Measurements from ENCODE around the gene DYNLRB2. TPM values are rescaled to one million over a fixed set of nuclear protein-coding genes. Genes with fewer than 3 reads are reported as not detected.

Gene DYNLRB2
- total and polyA plus RNA-seq, 2 experiments from 2014 or later: 2.3 TPM; not detected in 1

DNA sequence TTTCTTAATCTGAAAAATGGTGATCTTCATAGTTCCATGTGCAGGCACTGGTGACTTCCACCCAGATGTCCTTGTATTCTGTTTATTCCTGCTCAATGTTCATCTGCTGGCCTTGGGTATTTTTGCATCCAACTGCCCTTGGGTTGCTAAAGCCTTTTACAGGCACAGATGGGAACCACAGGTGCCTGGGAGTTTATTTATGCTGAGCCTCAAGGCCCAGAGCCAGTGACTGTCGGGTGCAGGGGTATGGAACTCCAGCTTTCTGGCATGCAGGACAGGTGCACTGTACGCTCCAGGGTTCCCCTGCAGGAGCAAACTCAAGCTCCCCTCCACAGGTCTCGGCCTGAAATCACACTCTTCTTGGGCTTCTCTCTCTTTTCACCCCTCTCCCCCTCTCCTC, 22.3 kb downstream of the DYNLRB2 start:
- TF ChIP-seq, protein P1, sequence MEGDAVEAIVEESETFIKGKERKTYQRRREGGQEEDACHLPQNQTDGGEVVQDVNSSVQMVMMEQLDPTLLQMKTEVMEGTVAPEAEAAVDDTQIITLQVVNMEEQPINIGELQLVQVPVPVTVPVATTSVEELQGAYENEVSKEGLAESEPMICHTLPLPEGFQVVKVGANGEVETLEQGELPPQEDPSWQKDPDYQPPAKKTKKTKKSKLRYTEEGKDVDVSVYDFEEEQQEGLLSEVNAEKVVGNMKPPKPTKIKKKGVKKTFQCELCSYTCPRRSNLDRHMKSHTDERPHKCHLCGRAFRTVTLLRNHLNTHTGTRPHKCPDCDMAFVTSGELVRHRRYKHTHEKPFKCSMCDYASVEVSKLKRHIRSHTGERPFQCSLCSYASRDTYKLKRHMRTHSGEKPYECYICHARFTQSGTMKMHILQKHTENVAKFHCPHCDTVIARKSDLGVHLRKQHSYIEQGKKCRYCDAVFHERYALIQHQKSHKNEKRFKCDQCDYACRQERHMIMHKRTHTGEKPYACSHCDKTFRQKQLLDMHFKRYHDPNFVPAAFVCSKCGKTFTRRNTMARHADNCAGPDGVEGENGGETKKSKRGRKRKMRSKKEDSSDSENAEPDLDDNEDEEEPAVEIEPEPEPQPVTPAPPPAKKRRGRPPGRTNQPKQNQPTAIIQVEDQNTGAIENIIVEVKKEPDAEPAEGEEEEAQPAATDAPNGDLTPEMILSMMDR (IDR thresholded peaks at IDR 0.05; ENCODE audit: low read depth, low read length): no peak
- H3K27me3 ChIP-seq: no peaks in the 10 kb centered on the region
- no peaks in the 10 kb centered on the region for H3K36me3 ChIP-seq
- no peaks in the 10 kb centered on the region for H3K9me3 ChIP-seq (ENCODE audit: low read depth)
- H3K4me1 ChIP-seq (ENCODE audit: low read depth): no peaks in the 10 kb centered on the region
- no peak overlapping the region for H3K4me3 ChIP-seq
- DNase-seq (ENCODE audit: low read depth in 1 of 2, low spot score in 1 of 2): no peak
- H3K27ac ChIP-seq: no peak overlapping the region

DNA sequence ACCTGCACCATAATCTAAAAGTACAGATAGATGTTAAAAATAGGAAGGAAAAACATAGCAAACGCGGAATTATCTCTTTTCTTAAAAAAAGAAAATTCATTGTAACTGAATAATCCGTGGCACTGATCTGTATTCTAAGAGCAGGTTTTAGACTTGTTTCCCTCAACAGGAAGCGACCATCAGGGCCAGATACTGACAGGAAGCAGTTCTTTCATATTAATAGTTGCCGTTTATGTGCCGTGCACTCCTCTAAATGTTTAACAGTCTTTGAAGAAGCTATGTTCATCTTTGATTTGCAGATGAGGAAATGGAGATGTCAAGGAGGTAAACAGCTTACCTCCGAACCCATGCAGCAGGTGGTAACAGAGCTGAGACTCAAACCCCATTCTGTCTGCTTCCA, 23.6 kb downstream of the DYNLRB2 start:
- Histone ChIP-seq H3K36me3 (no peaks in the 10 kb centered on the region), H3K27ac (no peak overlapping the region), H3K9me3 (ENCODE audit: low read depth) (no peaks in the 10 kb centered on the region), H3K27me3 (no peaks in the 10 kb centered on the region), H3K4me1 (ENCODE audit: low read depth) (no peaks in the 10 kb centered on the region), H3K4me3 (no peak overlapping the region)
- no peak for DNase-seq (ENCODE audit: low read depth in 1 of 2, low spot score in 1 of 2)
- TF ChIP-seq, protein P1 (IDR thresholded peaks at IDR 0.05; ENCODE audit: low read depth, low read length): no peak

DNA sequence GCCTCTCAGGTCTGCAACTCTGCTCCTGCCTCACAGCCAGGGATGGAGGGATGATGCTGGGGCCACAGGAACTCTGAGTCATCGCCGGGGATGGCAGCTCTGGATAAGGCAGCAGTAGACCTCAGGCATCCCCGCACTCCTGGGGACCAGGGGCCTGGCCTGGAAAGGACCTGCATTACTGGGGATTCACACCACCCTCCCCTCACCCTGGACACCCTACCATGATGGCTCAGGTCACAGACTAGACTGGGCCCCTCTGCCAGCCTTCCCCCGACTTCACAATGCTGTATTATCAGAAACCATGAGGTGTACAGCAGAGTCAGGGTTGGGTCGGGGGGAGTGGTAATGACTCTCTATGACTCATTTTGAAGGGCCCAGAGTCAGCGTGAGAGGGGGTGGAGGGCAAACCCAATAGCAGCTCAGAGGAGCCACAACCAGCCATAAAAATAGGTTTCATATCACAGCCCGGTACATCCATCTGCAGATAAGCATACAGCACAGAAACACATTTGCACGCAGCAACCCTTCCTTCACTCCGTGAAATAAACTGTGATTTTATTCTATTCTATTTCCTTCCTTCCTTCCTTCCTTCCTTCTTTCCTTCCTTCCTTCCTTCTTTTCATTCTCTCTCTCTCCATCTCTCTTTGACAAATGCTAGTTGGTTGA, 28.8 kb downstream of the DYNLRB2 start:
- peak in 1 of 2 donors; percentile 52 for DNase-seq (ENCODE audit: low read depth in 1 of 2, low spot score in 1 of 2)
- no peak overlapping the region for H3K27ac ChIP-seq
- TF ChIP-seq, protein P1 (IDR thresholded peaks at IDR 0.05; ENCODE audit: low read depth, low read length): no peak
- no peaks in the 10 kb centered on the region for H3K27me3 ChIP-seq
- no peaks in the 10 kb centered on the region for H3K4me1 ChIP-seq (ENCODE audit: low read depth)
- no peaks in the 10 kb centered on the region for H3K36me3 ChIP-seq
- no peak overlapping the region for H3K4me3 ChIP-seq
- H3K9me3 ChIP-seq (ENCODE audit: low read depth): no peaks in the 10 kb centered on the region

DNA sequence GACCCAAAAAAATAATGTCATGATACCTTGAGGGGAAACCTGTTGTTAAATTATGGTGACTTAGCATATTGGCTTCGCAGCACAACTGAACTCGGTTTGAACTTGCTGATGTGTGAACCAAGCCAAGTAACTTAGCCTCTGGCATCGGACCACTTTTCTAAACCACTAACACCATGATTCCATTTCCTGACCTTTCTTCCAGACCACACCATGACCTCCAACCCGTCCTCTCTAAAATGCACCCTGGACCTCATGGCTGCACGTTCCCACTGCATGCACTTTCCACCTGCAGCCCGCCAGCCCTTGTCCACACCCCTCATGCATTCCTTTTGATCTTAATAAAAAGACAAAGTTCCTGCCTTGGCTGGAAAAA, 29.3 kb downstream of the DYNLRB2 start:
- TF ChIP-seq, protein P1 (IDR thresholded peaks at IDR 0.05; ENCODE audit: low read depth, low read length): no peak
- Histone ChIP-seq H3K27ac (no peak overlapping the region), H3K27me3 (no peaks in the 10 kb centered on the region), H3K9me3 (ENCODE audit: low read depth) (no peaks in the 10 kb centered on the region), H3K4me1 (ENCODE audit: low read depth) (no peaks in the 10 kb centered on the region), H3K4me3 (no peak overlapping the region), H3K36me3 (no peaks in the 10 kb centered on the region)
- peak in 1 of 2 donors; percentile 69 for DNase-seq (ENCODE audit: low read depth in 1 of 2, low spot score in 1 of 2)

DNA sequence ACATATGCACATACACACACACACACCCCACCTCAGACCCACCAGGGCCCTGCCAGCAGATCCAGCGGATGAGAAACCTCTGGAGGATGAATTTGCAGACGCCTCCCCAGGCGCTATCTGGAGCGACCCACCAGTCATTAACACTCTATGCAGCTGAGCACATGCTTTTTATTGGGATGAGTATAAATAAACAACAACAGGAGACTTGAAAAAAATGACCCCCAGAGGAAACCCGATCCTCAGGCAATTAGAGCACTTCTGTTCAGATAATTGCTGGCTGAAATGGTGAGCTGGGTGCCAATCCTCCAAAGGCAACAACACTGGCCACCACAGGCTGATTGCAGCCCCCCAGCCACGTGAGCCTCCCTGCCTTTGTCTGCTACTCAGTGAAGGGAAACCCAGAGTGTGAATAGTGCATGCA, 32.9 kb downstream of the DYNLRB2 start:
- H3K9me3 ChIP-seq (ENCODE audit: low read depth): no peaks in the 10 kb centered on the region
- H3K4me3 ChIP-seq: no peak overlapping the region
- H3K4me1 ChIP-seq (ENCODE audit: low read depth): no peaks in the 10 kb centered on the region
- H3K27me3 ChIP-seq: no peaks in the 10 kb centered on the region
- no peak overlapping the region for H3K27ac ChIP-seq
- TF ChIP-seq, protein P1 (IDR thresholded peaks at IDR 0.05; ENCODE audit: low read depth, low read length): no peak
- no peak for DNase-seq (ENCODE audit: low read depth in 1 of 2, low spot score in 1 of 2)
- no peaks in the 10 kb centered on the region for H3K36me3 ChIP-seq
